Lower leg skin (tissue), 4 donors: ENCODE measurements around the gene FCSK. TPM values are rescaled to one million over a fixed set of nuclear protein-coding genes. Genes with fewer than 3 reads are reported as not detected.

Source experiments
- DNase-seq, 2 donors: peaks; one replicate each; pipeline ENCODE4 v3.0.0-alpha.2; 2019; ENCODE audit warnings: low spot score in 2 of 2
- H3K4me3 ChIP-seq: fragments of 200-600 bp; sonication (generic); 2 replicates; pipeline ENCODE4 v1.5.1; 2017; ENCODE audit warnings: mild to moderate bottlenecking, low read depth; ENCODE audit not compliant: poor library complexity, severe bottlenecking
- CTCF ChIP-seq, 3 donors: fragments of 450-650 bp; IDR thresholded peaks; one replicate each; pipeline ENCODE4 v1.5.1; 2016; ENCODE audit warnings: antibody characterized with exemption in 3 of 3, mild to moderate bottlenecking in 3 of 3, moderate library complexity in 2 of 3
- POLR2A ChIP-seq, 2 donors: fragments of 450-650 bp; IDR thresholded peaks; one replicate each; pipeline ENCODE4 v1.6.1; 2016 to 2017; ENCODE audit warnings: antibody characterized with exemption in 2 of 2, mild to moderate bottlenecking in 1 of 2, moderate library complexity in 1 of 2
- WGBS, 2 donors: methylation state at CpG; one replicate each; pipeline ENCODE4 v1.1.5; 2018; 5-methylcytosine and 5-hydroxymethylcytosine counted together
- intact Hi-C: fragments of 100-400 bp; cut with DNase I; formaldehyde crosslinking; loops from one replicate; pipeline ENCODE4 v1.15.0; 2023; ENCODE audit warnings: low total_unique reads
- total RNA-seq, 4 donors: library from RNA; depleted of rRNA; stranded (reverse); fragments of >200 nt; gene quantifications; one replicate each; pipeline ENCODE4 v1.1.0, GENCODE V29; 2016

FCSK gene
- total RNA-seq, 4 donors from 2014 or later, result 17.9 to 31.7 (median 23.4) TPM

- no peak overlapping the region for H3K4me3 ChIP-seq
- no peak for DNase-seq
- TF ChIP-seq CTCF (IDR thresholded peaks at IDR 0.05), result no peak
- no peak for TF ChIP-seq POLR2A (IDR thresholded peaks at IDR 0.05)
- intact Hi-C loops, result no loop called here
- 95 to 100% methylated on average over 2 of the region's 2 CpGs for WGBS, 2 donors
Observed at GRCh38 chr16:70463235-70463634, 8.8 kb downstream of the FCSK start.

- intact Hi-C loops, result no loop called here
- TF ChIP-seq POLR2A (IDR thresholded peaks at IDR 0.05) (no peak), CTCF (IDR thresholded peaks at IDR 0.05) (no peak)
- H3K4me3 ChIP-seq, result no peak overlapping the region
- no peak for DNase-seq
- WGBS, 2 donors, result 90 to 92% methylated on average over 11 to 13 of the region's 13 CpGs
Observed at GRCh38 chr16:70465999-70466804, 11.8 kb downstream of the FCSK start.

GRCh38 chr16:70466805-70467076, 12.3 kb downstream of the FCSK start:
- intact Hi-C loops, result no loop called here
- no peak overlapping the region for H3K4me3 ChIP-seq
- TF ChIP-seq POLR2A (IDR thresholded peaks at IDR 0.05) (no peak), CTCF (IDR thresholded peaks at IDR 0.05) (no peak)
- WGBS, 2 donors, result 76 to 88% methylated on average over 4 to 7 of the region's 7 CpGs
- DNase-seq, result no peak

- DNase-seq, result no peak
- H3K4me3 ChIP-seq, result no peak overlapping the region
- intact Hi-C loops, result no loop called here
- TF ChIP-seq POLR2A (IDR thresholded peaks at IDR 0.05), result no peak
- no peak for TF ChIP-seq CTCF (IDR thresholded peaks at IDR 0.05)
- 79 to 87% methylated on average over 11 of the region's 11 CpGs for WGBS, 2 donors
Observed at GRCh38 chr16:70467113-70467512, 12.7 kb downstream of the FCSK start.

GRCh38 chr16:70467608-70468007, 13.2 kb downstream of the FCSK start:
- intact Hi-C loops, result no loop called here
- WGBS, 2 donors, result 92 to 93% methylated on average over 7 to 8 of the region's 8 CpGs
- no peak overlapping the region for H3K4me3 ChIP-seq
- DNase-seq, result no peak
- TF ChIP-seq CTCF (IDR thresholded peaks at IDR 0.05) (no peak), POLR2A (IDR thresholded peaks at IDR 0.05) (no peak)
